K562 (cell line): ENCODE measurements around the gene CLIP1. TPM values are rescaled to one million over a fixed set of nuclear protein-coding genes. Genes with fewer than 3 reads are reported as not detected.

Experiments
- CHD2 ChIP-seq: IDR thresholded peaks from 2 replicates; pipeline ENCODE4 v1.6.1; 2011; ENCODE audit warnings: low read depth, low read length
- CXXC5 ChIP-seq: fragments of 250-450 bp; sonication (Bioruptor Pico); IDR thresholded peaks from 2 replicates; pipeline ENCODE4 v1.8.0; 2022; ENCODE audit warnings: inconsistent platforms, mild to moderate bottlenecking, moderate library complexity
- FOXA1 ChIP-seq: fragments of 450-650 bp; IDR thresholded peaks from 2 replicates; pipeline ENCODE4 v1.6.1; 2016; ENCODE audit warnings: mild to moderate bottlenecking, borderline replicate concordance
- ILF3 ChIP-seq: fragments of 450-650 bp; IDR thresholded peaks from 2 replicates; pipeline ENCODE4 v1.6.1; 2018; ENCODE audit warnings: antibody characterized with exemption, mild to moderate bottlenecking, moderate library complexity, borderline replicate concordance
- MAFG ChIP-seq: fragments of 450-650 bp; conservative IDR thresholded peaks from 2 replicates; pipeline ENCODE4 v1.6.1; 2016; ENCODE audit warnings: missing genetic modification characterization, missing compliant biosample characterization
- SRSF3 ChIP-seq: fragments of 200-400 bp; formaldehyde crosslinking; IDR thresholded peaks from 2 replicates; pipeline ENCODE4 v1.6.1; 2016; ENCODE audit warnings: mild to moderate bottlenecking, low read length, moderate library complexity; ENCODE audit not compliant: insufficient read depth
- ZNF707 ChIP-seq: fragments of 250-450 bp; sonication (Bioruptor Pico); conservative IDR thresholded peaks from 2 replicates; pipeline ENCODE4 v1.8.0; 2022; ENCODE audit warnings: inconsistent platforms, mild to moderate bottlenecking, moderate library complexity
- ZNF717 ChIP-seq: fragments of 250-450 bp; sonication (Bioruptor Pico); IDR thresholded peaks from 2 replicates; pipeline ENCODE4 v1.5.0; 2021
- polyA plus RNA-seq, 8 experiments: library from polyadenylated mRNA; depleted of rRNA in 4 of 8; stranded (reverse) in 5 of 8; unstranded in 3 of 8; fragments of >200 nt; fragmentation: Nextera tagmentation in 2 of 8; fragmentation: Illumina TruSeq in 1 of 8; extraction: Ambion mirVana in 2 of 8; extraction: Trizol in 1 of 8; gene quantifications; 2 replicates each; pipeline versions ENCODE4 v1.2.1 to v1.2.3, GENCODE V29; 2011 to 2014; ENCODE audit warnings: inconsistent platforms in 1 of 8, missing spikeins in 1 of 8
- total RNA-seq, 7 experiments: library from RNA; depleted of rRNA in 6 of 7; stranded (reverse); fragments of >200 nt in 6 of 7; fragmentation: Illumina TruSeq in 2 of 7; extraction: Trizol in 2 of 7; gene quantifications; 2 replicates each; pipeline versions ENCODE4 v1.2.1 to v1.2.3, GENCODE V29; 2011 to 2021; ENCODE audit warnings: low replicate concordance in 1 of 7
- TF ChIP-seq, protein P1 (sequence below): fragments of 200-600 bp; sonication (generic); IDR thresholded peaks from one replicate; pipeline ENCODE4 v1.6.1; 2012; ENCODE audit warnings: mild to moderate bottlenecking, low read depth, low read length, inconsistent platforms

CLIP1 gene
- total and polyA plus RNA-seq, 9 of the 15 experiments (the other 6 are each of a cell fraction or from before 2014, with no cell fraction given): 5.8 to 33.9 (median 27.6) TPM

DNA sequence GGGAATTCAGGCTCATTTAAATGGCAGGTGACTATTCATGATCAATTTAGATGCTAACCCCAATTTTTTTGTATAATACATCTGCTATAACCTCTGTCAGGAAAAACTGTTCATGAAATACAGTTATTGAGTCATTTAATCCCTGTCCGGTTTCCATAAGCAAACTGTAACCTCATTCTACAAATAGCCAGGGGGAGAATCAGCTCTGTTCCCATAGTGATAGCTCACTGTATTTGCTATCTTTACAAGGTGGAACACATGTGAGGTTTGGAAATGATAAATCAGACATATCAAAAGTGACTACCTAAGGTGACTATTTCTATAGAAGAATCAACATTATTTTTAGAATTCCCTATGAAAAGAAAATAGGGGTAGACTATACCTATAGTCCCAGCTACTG, 117.5 kb downstream of the CLIP1 start (continued):
- TF ChIP-seq, protein P1, sequence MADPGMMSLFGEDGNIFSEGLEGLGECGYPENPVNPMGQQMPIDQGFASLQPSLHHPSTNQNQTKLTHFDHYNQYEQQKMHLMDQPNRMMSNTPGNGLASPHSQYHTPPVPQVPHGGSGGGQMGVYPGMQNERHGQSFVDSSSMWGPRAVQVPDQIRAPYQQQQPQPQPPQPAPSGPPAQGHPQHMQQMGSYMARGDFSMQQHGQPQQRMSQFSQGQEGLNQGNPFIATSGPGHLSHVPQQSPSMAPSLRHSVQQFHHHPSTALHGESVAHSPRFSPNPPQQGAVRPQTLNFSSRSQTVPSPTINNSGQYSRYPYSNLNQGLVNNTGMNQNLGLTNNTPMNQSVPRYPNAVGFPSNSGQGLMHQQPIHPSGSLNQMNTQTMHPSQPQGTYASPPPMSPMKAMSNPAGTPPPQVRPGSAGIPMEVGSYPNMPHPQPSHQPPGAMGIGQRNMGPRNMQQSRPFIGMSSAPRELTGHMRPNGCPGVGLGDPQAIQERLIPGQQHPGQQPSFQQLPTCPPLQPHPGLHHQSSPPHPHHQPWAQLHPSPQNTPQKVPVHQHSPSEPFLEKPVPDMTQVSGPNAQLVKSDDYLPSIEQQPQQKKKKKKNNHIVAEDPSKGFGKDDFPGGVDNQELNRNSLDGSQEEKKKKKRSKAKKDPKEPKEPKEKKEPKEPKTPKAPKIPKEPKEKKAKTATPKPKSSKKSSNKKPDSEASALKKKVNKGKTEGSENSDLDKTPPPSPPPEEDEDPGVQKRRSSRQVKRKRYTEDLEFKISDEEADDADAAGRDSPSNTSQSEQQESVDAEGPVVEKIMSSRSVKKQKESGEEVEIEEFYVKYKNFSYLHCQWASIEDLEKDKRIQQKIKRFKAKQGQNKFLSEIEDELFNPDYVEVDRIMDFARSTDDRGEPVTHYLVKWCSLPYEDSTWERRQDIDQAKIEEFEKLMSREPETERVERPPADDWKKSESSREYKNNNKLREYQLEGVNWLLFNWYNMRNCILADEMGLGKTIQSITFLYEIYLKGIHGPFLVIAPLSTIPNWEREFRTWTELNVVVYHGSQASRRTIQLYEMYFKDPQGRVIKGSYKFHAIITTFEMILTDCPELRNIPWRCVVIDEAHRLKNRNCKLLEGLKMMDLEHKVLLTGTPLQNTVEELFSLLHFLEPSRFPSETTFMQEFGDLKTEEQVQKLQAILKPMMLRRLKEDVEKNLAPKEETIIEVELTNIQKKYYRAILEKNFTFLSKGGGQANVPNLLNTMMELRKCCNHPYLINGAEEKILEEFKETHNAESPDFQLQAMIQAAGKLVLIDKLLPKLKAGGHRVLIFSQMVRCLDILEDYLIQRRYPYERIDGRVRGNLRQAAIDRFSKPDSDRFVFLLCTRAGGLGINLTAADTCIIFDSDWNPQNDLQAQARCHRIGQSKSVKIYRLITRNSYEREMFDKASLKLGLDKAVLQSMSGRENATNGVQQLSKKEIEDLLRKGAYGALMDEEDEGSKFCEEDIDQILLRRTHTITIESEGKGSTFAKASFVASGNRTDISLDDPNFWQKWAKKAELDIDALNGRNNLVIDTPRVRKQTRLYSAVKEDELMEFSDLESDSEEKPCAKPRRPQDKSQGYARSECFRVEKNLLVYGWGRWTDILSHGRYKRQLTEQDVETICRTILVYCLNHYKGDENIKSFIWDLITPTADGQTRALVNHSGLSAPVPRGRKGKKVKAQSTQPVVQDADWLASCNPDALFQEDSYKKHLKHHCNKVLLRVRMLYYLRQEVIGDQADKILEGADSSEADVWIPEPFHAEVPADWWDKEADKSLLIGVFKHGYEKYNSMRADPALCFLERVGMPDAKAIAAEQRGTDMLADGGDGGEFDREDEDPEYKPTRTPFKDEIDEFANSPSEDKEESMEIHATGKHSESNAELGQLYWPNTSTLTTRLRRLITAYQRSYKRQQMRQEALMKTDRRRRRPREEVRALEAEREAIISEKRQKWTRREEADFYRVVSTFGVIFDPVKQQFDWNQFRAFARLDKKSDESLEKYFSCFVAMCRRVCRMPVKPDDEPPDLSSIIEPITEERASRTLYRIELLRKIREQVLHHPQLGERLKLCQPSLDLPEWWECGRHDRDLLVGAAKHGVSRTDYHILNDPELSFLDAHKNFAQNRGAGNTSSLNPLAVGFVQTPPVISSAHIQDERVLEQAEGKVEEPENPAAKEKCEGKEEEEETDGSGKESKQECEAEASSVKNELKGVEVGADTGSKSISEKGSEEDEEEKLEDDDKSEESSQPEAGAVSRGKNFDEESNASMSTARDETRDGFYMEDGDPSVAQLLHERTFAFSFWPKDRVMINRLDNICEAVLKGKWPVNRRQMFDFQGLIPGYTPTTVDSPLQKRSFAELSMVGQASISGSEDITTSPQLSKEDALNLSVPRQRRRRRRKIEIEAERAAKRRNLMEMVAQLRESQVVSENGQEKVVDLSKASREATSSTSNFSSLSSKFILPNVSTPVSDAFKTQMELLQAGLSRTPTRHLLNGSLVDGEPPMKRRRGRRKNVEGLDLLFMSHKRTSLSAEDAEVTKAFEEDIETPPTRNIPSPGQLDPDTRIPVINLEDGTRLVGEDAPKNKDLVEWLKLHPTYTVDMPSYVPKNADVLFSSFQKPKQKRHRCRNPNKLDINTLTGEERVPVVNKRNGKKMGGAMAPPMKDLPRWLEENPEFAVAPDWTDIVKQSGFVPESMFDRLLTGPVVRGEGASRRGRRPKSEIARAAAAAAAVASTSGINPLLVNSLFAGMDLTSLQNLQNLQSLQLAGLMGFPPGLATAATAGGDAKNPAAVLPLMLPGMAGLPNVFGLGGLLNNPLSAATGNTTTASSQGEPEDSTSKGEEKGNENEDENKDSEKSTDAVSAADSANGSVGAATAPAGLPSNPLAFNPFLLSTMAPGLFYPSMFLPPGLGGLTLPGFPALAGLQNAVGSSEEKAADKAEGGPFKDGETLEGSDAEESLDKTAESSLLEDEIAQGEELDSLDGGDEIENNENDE: no peak
- TF ChIP-seq CHD2 (no peak), ZNF717 (CRISPR knock-in tag) (no peak), FOXA1 (no peak), SRSF3 (no peak), ZNF707 (CRISPR knock-in tag) (no peak), ILF3 (no peak), MAFG (tag) (no peak), CXXC5 (no peak)
